Stromal cell of bone marrow (primary cell): ENCODE measurements around the gene ATF6B.
A peak's percentile ranks its signal among the peaks of the same experiment; 100 is the strongest.

Experiments used
- DNase-seq: peaks from one replicate; pipeline ENCODE4 v3.0.0-alpha.2; 2012; ENCODE audit warnings: low read depth

ATF6B gene

GRCh38 chr6:32131439-32131948, 3.4 kb upstream of the ATF6B start:
- no peak for DNase-seq

- peak; percentile 54 for DNase-seq
Measured at GRCh38 chr6:32129297-32130088, 1.4 kb upstream of the ATF6B start.

- no peak for DNase-seq
Measured at GRCh38 chr6:32128751-32129296, 778 bp upstream of the ATF6B start.

GRCh38 chr6:32127409-32127716, 683 bp downstream of the ATF6B start:
- DNase-seq: no peak

GRCh38 chr6:32126880-32127279, 1.2 kb downstream of the ATF6B start:
- no peak for DNase-seq

GRCh38 chr6:32123681-32124080, 4.4 kb downstream of the ATF6B start:
- no peak for DNase-seq

GRCh38 chr6:32120573-32121059, 7.4 kb downstream of the ATF6B start:
- no peak for DNase-seq

GRCh38 chr6:32118782-32119628, 9.0 kb downstream of the ATF6B start:
- DNase-seq: peak; percentile 73

- no peak for DNase-seq
Measured at GRCh38 chr6:32117461-32117860, 10.6 kb downstream of the ATF6B start.

- no peak for DNase-seq
Measured at GRCh38 chr6:32116674-32117073, 11.4 kb downstream of the ATF6B start.

- no peak for DNase-seq
Measured at GRCh38 chr6:32115623-32116022, 12.4 kb downstream of the ATF6B start.

- peak; percentile 48 for DNase-seq
Measured at GRCh38 chr6:32114796-32115195, 13.2 kb downstream of the ATF6B start.

GRCh38 chr6:32113386-32114352, 14.4 kb downstream of the ATF6B start:
- DNase-seq: peak; percentile 98

GRCh38 chr6:32112431-32112980, 15.5 kb downstream of the ATF6B start:
- no peak for DNase-seq

GRCh38 chr6:32111424-32112066, 16.5 kb downstream of the ATF6B start:
- DNase-seq: no peak

GRCh38 chr6:32110632-32111031, 17.4 kb downstream of the ATF6B start:
- no peak for DNase-seq

GRCh38 chr6:32109765-32110160, 18.3 kb downstream of the ATF6B start:
- DNase-seq: no peak

- DNase-seq: no peak
Measured at GRCh38 chr6:32109114-32109764, 18.8 kb downstream of the ATF6B start, which contains the start of gene TNXB. Gene TNXB, minus strand, starts transcription at chr6:32109338. Its CDS starts 11,140 bp downstream, at chr6:32098198.

- no peak for DNase-seq
Measured at GRCh38 chr6:32108727-32109113, 19.3 kb downstream of the ATF6B start.

GRCh38 chr6:32108094-32108627, 19.9 kb downstream of the ATF6B start:
- peak; percentile 48 for DNase-seq
